H9 (cell line): ENCODE results near the gene VSTM4. TPM values are rescaled to one million over a fixed set of nuclear protein-coding genes. Genes with fewer than 3 reads are reported as not detected.

ENCODE experiments used
- DNase-seq: peaks from one replicate; pipeline ENCODE4 v3.0.0-alpha.2; 2017
- H2AFZ ChIP-seq: one replicate; pipeline ENCODE4 v1.6.1; 2013; ENCODE audit warnings: mild to moderate bottlenecking, low read length, control low read depth, moderate library complexity
- H2AK5ac ChIP-seq: 2 replicates; pipeline ENCODE4 v1.6.1; 2013; ENCODE audit warnings: low read length, control low read depth, mixed read lengths; ENCODE audit not compliant: insufficient read length
- H2BK120ac ChIP-seq: one replicate; pipeline ENCODE4 v1.6.1; 2013; ENCODE audit warnings: low read depth, mild to moderate bottlenecking, low read length, control low read depth, inconsistent platforms; ENCODE audit not compliant: poor library complexity, severe bottlenecking
- H2BK12ac ChIP-seq: 2 replicates; pipeline ENCODE4 v1.6.1; 2013; ENCODE audit warnings: low read length, control low read depth, mixed read lengths, low read depth; ENCODE audit not compliant: insufficient read length
- H2BK15ac ChIP-seq: 2 replicates; pipeline ENCODE4 v1.6.1; 2013; ENCODE audit warnings: low read depth, low read length, control low read depth
- H2BK20ac ChIP-seq: one replicate; pipeline ENCODE4 v1.6.1; 2013; ENCODE audit warnings: low read depth, mild to moderate bottlenecking, low read length, control low read depth, inconsistent platforms; ENCODE audit not compliant: poor library complexity, severe bottlenecking
- H2BK5ac ChIP-seq: 2 replicates; pipeline ENCODE4 v1.6.1; 2013; ENCODE audit warnings: low read length, control low read depth, mixed read lengths; ENCODE audit not compliant: insufficient read length
- H3K14ac ChIP-seq: 2 replicates; pipeline ENCODE4 v1.6.1; 2013; ENCODE audit warnings: low read length, control low read depth; ENCODE audit not compliant: insufficient read depth
- H3K18ac ChIP-seq: 2 replicates; pipeline ENCODE4 v1.6.1; 2013; ENCODE audit warnings: low read depth, mild to moderate bottlenecking, mixed read lengths, low read length, control low read depth; ENCODE audit not compliant: insufficient read length
- H3K23ac ChIP-seq: 2 replicates; pipeline ENCODE4 v1.6.1; 2013; ENCODE audit warnings: low read length, control low read depth, mixed read lengths, low read depth; ENCODE audit not compliant: insufficient read length
- H3K23me2 ChIP-seq: 2 replicates; pipeline ENCODE4 v1.6.1; 2013; ENCODE audit warnings: low read depth, mild to moderate bottlenecking, mixed read lengths, low read length, control low read depth; ENCODE audit not compliant: insufficient read length, poor library complexity, severe bottlenecking
- H3K27ac ChIP-seq: 2 replicates; pipeline ENCODE4 v1.5.1; 2013; ENCODE audit warnings: low read length, control low read depth, mixed read lengths, low read depth; ENCODE audit not compliant: insufficient read length
- H3K27me3 ChIP-seq: 2 replicates; pipeline ENCODE4 v1.6.1; 2013; ENCODE audit warnings: low read length, control low read depth, inconsistent platforms; ENCODE audit not compliant: insufficient read depth
- H3K4ac ChIP-seq: 2 replicates; pipeline ENCODE4 v1.6.1; 2013; ENCODE audit warnings: low read depth, mild to moderate bottlenecking, control low read depth, inconsistent platforms, low read length, moderate library complexity
- H3K4me1 ChIP-seq: 2 replicates; pipeline ENCODE4 v1.6.1; 2013; ENCODE audit warnings: low read length, control low read depth, inconsistent platforms; ENCODE audit not compliant: insufficient read depth
- H3K4me2 ChIP-seq: 2 replicates; pipeline ENCODE4 v1.6.1; 2013; ENCODE audit warnings: low read length, control low read depth, mixed read lengths; ENCODE audit not compliant: insufficient read length, insufficient read depth
- H3K56ac ChIP-seq: 2 replicates; pipeline ENCODE4 v1.6.1; 2013; ENCODE audit warnings: low read depth, mild to moderate bottlenecking, mixed read lengths, low read length, control low read depth; ENCODE audit not compliant: insufficient read length
- H3K79me1 ChIP-seq: 2 replicates; pipeline ENCODE4 v1.6.1; 2013; ENCODE audit warnings: low read depth, mild to moderate bottlenecking, moderate library complexity, low read length, control low read depth, inconsistent platforms; ENCODE audit not compliant: insufficient read depth, poor library complexity, severe bottlenecking
- H3K79me2 ChIP-seq: 2 replicates; pipeline ENCODE4 v1.6.1; 2013; ENCODE audit warnings: low read length, control low read depth, inconsistent platforms; ENCODE audit not compliant: insufficient read depth
- H3K9ac ChIP-seq: 2 replicates; pipeline ENCODE4 v1.6.1; 2013; ENCODE audit warnings: low read length, control low read depth, mixed read lengths; ENCODE audit not compliant: insufficient read length; ENCODE audit errors: extremely low read depth
- H3K9me3 ChIP-seq: one replicate; pipeline ENCODE4 v1.6.1; 2013; ENCODE audit warnings: low read depth, low read length, inconsistent platforms; ENCODE audit not compliant: control insufficient read depth
- H3T11ph ChIP-seq: one replicate; pipeline ENCODE4 v1.6.1; 2013; ENCODE audit warnings: mild to moderate bottlenecking, low read length, control low read depth, inconsistent platforms
- H4K20me1 ChIP-seq: one replicate; pipeline ENCODE4 v1.6.1; 2013; ENCODE audit not compliant: control insufficient read depth, insufficient read length, insufficient read depth
- H4K5ac ChIP-seq: 2 replicates; pipeline ENCODE4 v1.6.1; 2013; ENCODE audit warnings: low read depth, mild to moderate bottlenecking, mixed read lengths, low read length, control low read depth; ENCODE audit not compliant: insufficient read length
- H4K8ac ChIP-seq: replicated peaks from 2 replicates; pipeline ENCODE4 v1.6.1; 2013; ENCODE audit warnings: low read length, control low read depth, mixed read lengths, low read depth; ENCODE audit not compliant: insufficient read length
- H4K91ac ChIP-seq: 2 replicates; pipeline ENCODE4 v1.6.1; 2013; ENCODE audit warnings: low read depth, mild to moderate bottlenecking, moderate library complexity, mixed read lengths, low read length, control low read depth; ENCODE audit not compliant: insufficient read length
- H3K27ac Mint-ChIP-seq, 3 experiments: 2 replicates in 2 of 3; 3 replicates in 1 of 3; pipeline ENCODE4 v1.8.0; 2020 to 2021; ENCODE audit warnings: mixed read lengths in 3 of 3, mild to moderate bottlenecking in 1 of 3, moderate library complexity in 1 of 3
- H3K27me3 Mint-ChIP-seq: 2 replicates; pipeline ENCODE4 v1.8.0; 2021; ENCODE audit warnings: low read depth, mild to moderate bottlenecking, moderate library complexity, mixed read lengths
- H3K36me3 Mint-ChIP-seq, 3 experiments: 2 replicates in 2 of 3; 3 replicates in 1 of 3; pipeline ENCODE4 v1.8.0; 2020 to 2021; ENCODE audit warnings: low read depth in 3 of 3, mixed read lengths in 3 of 3; ENCODE audit not compliant: insufficient read depth in 1 of 3
- H3K4me1 Mint-ChIP-seq, 2 experiments: 2 replicates each; pipeline ENCODE4 v1.8.0; 2020; ENCODE audit warnings: mixed read lengths in 2 of 2
- H3K4me3 Mint-ChIP-seq, 2 experiments: 2 replicates in 1 of 2; 3 replicates in 1 of 2; pipeline ENCODE4 v1.8.0; 2020 to 2021; ENCODE audit warnings: mild to moderate bottlenecking in 2 of 2, mixed read lengths in 2 of 2, moderate library complexity in 1 of 2
- H3K9me3 Mint-ChIP-seq, 2 experiments: 2 replicates in 1 of 2; 3 replicates in 1 of 2; pipeline ENCODE4 v1.8.0; 2020; ENCODE audit warnings: mild to moderate bottlenecking in 2 of 2, mixed read lengths in 2 of 2, moderate library complexity in 1 of 2
- WGBS: extraction: QIAGEN DNeasy Blood & Tissue Kit; methylation state at CpG from one replicate; pipeline ENCODE4 v1.1.7; 2013; ENCODE audit warnings: missing lambda C conversion rate, low lambda C conversion rate, mixed read lengths; ENCODE audit not compliant: insufficient read length; ENCODE audit errors: extremely low coverage; 5-methylcytosine and 5-hydroxymethylcytosine counted together
- total RNA-seq: library from RNA; stranded (reverse); gene quantifications from 2 replicates; pipeline ENCODE4 v1.2.1, GENCODE V29; 2021
- TF ChIP-seq, protein P1 (sequence below): fragments of 200-600 bp; sonication (generic); conservative IDR thresholded peaks from 3 replicates; pipeline ENCODE4 v1.8.0; 2021; ENCODE audit warnings: antibody characterized with exemption, mild to moderate bottlenecking

Gene VSTM4
- total RNA-seq, 1 experiment from 2014 or later = 0.44 TPM

DNA sequence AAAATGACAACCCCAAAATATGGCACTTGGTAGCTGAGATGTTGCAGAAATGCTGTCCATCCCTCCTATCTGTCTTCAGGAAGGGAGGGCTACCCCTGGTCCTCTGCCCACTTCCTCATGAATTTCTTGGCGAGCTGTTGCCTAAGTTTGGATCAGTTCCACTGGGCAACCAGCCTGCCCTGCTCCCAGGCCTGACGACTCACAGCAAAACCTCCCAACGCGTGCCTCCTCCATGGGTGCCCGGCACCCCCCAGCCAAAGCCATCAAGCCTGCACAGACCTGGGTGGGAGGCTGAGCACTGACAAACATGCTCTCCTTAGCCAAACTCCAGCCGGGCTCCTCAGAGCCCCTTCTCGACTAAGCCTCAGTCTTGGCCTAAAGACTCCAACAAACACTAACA, 8.9 kb downstream of the VSTM4 start:
- no peak overlapping the region for H3T11ph ChIP-seq
- no peak overlapping the region; the same call in 1 of the 2 replicates for H3K14ac ChIP-seq
- no peak overlapping the region for H2AFZ ChIP-seq
- H2AK5ac ChIP-seq = no peak overlapping the region
- no peaks in the 10 kb centered on the region for H3K4me1 ChIP-seq
- no peaks in the 10 kb centered on the region for H4K20me1 ChIP-seq
- H3K4me2 ChIP-seq = no peak overlapping the region
- no peak overlapping the region for H3K18ac ChIP-seq
- H3K36me3 Mint-ChIP-seq = no peaks in the 10 kb centered on the region; a peak in 1 of 7 replicates
- no peaks in the 10 kb centered on the region for H3K23me2 ChIP-seq
- no peak overlapping the region for H2BK15ac ChIP-seq
- no peak overlapping the region for H4K8ac ChIP-seq
- H3K9me3 Mint-ChIP-seq = no peaks in the 10 kb centered on the region
- DNase-seq = no peak
- no peak overlapping the region for H3K23ac ChIP-seq
- no peak overlapping the region for H3K4ac ChIP-seq
- WGBS = no CpG with 5 or more reads among the region's 7 CpGs
- H2BK5ac ChIP-seq = no peak overlapping the region
- H3K79me2 ChIP-seq = no peaks in the 10 kb centered on the region
- H4K91ac ChIP-seq = no peak overlapping the region
- H3K4me3 Mint-ChIP-seq = no peak overlapping the region
- H3K79me1 ChIP-seq = no peaks in the 10 kb centered on the region
- no peak overlapping the region for H2BK12ac ChIP-seq
- H2BK120ac ChIP-seq = no peak overlapping the region
- H3K9me3 ChIP-seq = no peaks in the 10 kb centered on the region
- peaks cover 2% of the 10 kb centered on the region; the same call in 1 of the 2 replicates for H3K27me3 Mint-ChIP-seq
- no peak overlapping the region for H3K9ac ChIP-seq
- H3K56ac ChIP-seq = no peak overlapping the region
- no peak overlapping the region for H2BK20ac ChIP-seq
- H3K27ac ChIP-seq = no peak overlapping the region
- H3K27me3 ChIP-seq = no peaks in the 10 kb centered on the region
- TF ChIP-seq, protein P1, sequence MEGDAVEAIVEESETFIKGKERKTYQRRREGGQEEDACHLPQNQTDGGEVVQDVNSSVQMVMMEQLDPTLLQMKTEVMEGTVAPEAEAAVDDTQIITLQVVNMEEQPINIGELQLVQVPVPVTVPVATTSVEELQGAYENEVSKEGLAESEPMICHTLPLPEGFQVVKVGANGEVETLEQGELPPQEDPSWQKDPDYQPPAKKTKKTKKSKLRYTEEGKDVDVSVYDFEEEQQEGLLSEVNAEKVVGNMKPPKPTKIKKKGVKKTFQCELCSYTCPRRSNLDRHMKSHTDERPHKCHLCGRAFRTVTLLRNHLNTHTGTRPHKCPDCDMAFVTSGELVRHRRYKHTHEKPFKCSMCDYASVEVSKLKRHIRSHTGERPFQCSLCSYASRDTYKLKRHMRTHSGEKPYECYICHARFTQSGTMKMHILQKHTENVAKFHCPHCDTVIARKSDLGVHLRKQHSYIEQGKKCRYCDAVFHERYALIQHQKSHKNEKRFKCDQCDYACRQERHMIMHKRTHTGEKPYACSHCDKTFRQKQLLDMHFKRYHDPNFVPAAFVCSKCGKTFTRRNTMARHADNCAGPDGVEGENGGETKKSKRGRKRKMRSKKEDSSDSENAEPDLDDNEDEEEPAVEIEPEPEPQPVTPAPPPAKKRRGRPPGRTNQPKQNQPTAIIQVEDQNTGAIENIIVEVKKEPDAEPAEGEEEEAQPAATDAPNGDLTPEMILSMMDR = no peak
- H3K27ac Mint-ChIP-seq = no peak overlapping the region
- no peak overlapping the region for H4K5ac ChIP-seq
- H3K4me1 Mint-ChIP-seq = peaks cover 7% of the 10 kb centered on the region in 2 experiments; a peak in 3 of 4 replicates
